Forelimb muscle (tissue), 1 donor: ENCODE measurements around the gene TLN1. TPM values are rescaled to one million over a fixed set of nuclear protein-coding genes. Genes with fewer than 3 reads are reported as not detected.

ENCODE experiments used
- DNase-seq: peaks from one replicate; pipeline ENCODE4 v3.0.0-alpha.2; 2013; ENCODE audit warnings: low read depth
- polyA plus RNA-seq: library from polyadenylated mRNA; unstranded; fragments of 120-200 nt; gene quantifications from one replicate; pipeline ENCODE4 v1.2.1, GENCODE V29; 2013; ENCODE audit not compliant: insufficient read length

Gene TLN1
- polyA plus RNA-seq, 1 donor: 87.7 TPM

DNA sequence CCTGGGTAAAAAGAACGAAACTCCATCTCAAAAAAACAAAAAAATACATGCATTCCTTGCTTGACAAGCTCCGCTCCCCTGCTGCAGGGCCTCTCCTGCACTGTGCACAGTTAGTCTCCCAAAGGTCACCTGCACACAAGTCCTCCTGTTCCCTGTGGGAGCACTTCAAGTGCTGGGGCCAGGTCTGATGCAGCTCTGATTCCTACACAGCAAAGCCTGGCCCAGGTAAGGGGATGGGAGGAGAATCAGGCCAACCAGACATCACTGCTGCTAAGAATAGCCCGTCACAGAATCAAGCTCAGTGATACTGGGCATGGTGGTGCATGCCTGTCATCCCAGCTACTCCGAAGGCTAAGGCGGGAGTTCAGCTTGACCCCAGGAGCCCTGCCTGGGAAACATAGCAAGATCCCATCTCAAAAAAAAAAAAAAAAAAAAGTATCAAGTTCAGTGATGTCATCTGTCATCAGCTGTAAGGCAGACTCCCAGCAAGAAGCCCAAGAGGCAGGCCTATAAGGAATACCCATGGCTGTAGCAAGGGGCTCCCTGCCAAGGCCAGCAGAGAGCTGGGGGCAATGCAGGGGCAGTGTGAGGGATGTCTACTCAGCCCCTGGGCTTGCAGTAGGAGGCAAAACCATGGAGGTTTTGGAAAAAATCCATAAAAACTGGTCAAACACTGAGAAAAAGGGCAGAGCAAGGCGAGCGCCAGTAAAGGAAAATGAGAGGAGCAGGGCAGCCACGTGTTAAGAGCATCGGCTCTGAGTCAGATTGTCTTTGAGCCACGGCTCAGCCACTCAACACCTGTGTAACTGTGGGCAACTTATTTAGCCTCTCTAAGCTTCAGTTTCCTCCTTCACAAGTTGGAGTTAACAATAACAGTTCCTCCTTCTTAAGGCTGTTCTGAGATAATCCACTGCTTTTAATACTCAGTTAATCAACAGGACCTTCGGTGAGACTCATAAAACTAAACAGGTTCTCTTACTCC lies 45.5 kb downstream of the TLN1 start:
- no peak for DNase-seq

DNA sequence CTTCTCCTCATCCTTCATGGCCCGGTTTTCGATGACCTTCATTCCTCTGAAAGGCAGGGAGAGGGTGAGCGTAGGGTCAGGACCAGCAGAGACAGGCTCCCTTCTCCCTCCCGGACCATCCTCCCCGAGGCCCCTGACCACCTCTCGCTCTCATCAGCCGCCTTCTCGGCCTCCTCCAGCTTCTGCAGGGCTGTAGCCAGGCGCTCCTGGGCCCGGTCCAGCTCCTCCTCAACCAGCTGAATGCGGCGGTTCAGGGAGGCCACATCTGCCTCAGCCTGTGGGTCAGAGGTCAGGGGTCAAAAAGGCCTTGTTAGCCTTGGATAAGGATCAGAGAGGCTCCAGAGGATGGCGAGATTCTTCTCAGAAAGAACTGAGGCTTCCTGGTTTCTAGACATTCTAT lies 46.5 kb downstream of the TLN1 start:
- DNase-seq: no peak

DNA sequence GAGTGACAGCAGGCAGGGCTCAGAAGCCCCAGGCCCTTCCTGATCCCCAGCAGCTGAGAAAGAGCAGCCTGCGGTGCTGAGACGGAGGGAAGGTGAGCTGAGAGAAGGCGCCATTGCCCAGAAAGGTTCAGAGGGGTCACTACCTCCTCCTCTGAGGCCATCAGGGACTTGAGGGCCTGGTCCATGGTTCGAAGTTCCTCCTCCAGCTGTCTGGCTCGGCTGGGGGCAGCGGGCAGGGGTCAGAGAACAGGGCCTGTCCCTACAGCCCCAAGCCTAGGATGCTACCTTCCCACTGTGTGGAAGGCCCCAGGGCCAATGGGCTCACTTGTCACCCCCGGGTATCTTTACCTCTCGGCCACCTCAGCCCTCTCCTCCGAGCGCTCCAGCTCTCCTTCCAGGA lies 47.1 kb downstream of the TLN1 start:
- DNase-seq: no peak

DNA sequence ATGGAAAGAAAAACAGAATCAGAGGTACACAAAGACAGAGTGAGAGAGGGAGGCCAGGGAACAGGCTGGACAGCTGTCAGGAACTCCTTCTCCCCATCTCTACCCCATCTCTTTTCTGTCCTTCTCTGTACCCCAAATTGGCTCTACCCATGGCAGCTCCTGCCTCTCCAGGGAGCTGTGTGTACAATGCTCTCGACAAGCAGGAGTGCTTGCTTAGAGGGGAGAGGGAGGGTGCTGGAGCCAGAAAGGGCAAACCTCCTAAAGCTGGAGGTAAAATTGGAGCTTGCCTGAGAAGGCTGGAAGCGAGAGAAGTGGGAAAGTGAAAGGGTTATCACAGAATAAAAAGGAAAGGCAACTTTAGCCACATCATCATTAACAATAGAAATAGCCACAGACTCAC lies 48.7 kb downstream of the TLN1 start:
- DNase-seq: no peak

DNA sequence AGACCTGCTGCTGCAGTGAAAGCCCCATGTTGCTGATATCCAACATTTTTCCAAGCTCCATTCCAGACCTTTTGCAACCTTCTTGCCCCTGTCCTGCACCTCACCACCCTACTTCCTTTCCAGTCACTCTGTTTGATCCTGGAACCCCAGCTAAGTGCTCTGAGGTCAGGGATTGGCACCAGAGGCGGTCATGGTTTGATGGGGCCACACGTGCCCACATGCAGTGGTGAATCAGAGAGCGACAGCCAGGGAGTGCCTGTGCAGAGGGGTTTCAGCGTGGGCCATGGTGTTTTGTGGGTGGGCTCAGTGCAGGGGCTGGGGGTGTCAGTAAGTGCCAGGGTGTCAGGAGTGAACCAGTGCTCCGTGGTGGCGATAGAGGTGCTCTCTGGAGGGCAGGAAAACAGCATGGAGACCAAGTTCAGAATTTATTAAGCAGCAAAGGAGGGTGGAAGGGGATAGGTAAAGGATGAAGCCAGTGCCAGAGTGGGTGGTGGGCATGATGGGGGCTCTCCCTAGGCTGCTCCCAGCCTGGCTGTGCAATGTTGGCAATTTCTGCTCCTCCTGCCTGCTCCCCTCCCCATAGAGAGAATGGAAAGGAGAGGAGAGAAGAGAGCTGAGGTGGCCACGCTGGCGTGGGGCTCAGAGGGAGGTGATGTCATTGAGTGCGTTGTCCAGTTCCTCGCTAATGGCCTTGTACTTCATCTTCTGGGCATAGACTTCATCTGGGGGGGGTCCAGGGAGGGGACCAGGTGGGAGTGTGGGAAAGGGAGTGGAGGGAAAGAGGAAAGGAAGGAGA lies 49.3 kb downstream of the TLN1 start:
- no peak for DNase-seq

DNA sequence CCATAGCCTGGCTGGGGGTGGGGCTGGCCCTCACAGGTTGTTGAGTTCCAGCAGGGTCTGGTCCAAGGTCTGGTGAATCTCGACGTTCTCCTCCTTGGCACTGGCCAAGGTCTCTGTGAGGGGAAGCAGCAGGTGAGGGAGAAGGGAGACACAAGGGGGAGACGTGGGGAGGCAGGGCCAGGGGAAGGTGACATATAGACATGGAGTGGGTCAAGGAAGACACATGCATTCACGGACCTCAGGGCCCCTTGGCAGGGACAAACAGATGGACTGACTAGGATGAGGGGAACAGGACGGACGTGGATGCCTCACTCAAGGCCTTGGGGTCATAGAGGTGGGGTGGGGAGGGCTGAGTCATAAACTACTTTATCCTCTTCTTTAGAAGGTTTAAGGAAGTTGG lies 49.9 kb downstream of the TLN1 start:
- DNase-seq: no peak

DNA sequence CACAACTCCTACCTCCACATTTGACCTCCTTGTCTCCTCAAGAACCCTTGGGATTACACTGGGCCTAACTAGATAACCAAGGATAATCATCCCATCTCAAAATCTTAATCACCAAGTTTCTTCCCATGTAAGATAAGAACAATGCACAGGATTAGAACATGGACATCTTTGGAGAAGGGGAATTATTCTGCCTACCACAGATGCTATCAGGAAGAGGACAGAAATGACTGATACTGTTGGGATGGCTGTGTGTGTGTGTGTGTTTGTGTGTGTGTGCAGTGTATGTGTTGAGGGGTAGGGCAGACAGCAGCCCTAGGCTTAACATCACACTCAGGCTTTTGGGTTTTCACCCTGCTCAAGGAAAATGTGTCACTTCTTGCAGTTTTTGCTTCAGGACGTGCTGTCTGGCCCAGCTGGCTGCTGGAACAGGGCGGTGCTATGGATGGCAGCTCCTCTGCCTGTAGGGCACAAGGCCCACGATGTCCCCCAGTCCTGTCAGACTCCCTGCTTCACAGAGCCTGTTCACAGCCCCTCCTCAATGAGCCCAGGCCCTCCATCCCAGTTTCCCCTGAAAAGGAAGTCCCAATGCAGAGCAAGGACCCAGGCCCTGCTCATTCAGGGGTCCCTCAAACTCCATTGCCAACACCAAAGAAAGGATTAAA lies 50.5 kb downstream of the TLN1 start:
- DNase-seq: no peak

DNA sequence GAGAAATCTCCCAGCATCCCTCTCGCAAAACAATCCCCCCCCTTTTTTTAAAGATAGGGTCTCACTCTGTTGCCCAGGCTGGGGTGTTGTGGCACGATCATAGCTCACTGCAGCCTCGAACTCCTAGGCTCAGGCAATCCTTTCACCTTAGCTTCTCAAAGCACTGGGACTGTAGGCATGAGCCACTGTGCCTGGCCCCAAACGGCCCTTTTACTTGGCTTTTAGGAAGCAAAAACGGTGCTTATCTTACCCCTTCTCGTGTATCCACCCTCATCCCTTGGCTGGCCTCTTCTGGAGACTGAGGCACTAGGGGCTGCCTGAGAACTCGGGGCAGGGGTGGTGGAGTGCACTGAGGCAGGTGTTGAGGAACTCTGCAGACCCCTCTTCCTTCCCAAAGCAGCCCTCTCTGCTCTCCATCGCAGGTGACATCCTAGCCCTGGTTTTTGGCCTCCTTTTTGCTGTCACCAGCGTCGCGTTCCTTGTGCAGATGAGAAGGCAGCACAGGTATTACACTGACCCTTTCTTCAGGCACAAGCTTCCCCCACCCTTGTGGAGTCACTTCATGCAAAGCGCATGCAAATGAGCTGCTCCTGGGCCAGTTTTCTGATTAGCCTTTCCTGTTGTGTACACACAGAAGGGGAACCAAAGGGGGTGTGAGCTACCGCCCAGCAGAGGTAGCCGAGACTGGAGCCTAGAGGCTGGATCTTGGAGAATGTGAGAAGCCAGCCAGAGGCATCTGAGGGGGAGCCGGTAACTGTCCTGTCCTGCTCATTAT lies 51.5 kb downstream of the TLN1 start:
- no peak for DNase-seq

DNA sequence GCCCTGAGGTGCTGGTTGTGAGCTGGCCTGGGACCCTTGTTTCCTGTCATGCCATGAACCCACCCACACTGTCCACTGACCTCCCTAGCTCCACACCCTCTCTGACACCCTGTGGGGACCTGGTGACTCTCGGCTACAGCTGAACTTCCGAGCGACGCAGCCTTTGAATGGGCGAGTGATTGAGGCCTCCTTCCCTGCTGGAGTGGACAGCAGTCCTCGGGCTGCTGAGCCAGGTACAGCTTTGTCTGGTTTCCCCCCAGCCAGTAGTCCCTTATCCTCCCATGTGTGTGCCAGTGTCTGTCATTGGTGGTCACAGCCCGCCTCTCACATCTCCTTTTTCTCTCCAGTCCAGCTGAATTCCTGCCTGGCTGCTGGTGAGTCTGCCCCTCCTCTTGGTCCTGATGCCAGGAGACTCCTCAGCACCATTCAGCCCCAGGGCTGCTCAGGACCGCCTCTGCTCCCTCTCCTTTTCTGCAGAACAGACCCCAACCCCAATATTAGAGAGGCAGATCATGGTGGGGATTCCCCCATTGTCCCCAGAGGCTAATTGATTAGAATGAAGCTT lies 52.1 kb downstream of the TLN1 start:
- no peak for DNase-seq

DNA sequence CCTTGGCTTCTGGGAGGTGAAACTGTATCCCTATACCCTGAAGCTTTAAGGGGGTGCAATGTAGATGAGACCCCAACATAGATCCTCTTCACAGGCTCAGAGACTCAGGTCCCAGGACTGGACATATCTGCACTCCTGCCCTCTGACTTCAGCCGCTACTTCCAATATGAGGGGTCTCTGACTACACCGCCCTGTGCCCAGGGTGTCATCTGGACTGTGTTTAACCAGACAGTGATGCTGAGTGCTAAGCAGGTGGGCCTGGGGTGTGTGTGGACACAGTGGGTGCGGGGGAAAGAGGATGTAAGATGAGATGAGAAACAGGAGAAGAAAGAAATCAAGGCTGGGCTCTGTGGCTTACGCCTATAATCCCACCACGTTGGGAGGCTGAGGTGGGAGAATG lies 52.9 kb downstream of the TLN1 start:
- no peak for DNase-seq

DNA sequence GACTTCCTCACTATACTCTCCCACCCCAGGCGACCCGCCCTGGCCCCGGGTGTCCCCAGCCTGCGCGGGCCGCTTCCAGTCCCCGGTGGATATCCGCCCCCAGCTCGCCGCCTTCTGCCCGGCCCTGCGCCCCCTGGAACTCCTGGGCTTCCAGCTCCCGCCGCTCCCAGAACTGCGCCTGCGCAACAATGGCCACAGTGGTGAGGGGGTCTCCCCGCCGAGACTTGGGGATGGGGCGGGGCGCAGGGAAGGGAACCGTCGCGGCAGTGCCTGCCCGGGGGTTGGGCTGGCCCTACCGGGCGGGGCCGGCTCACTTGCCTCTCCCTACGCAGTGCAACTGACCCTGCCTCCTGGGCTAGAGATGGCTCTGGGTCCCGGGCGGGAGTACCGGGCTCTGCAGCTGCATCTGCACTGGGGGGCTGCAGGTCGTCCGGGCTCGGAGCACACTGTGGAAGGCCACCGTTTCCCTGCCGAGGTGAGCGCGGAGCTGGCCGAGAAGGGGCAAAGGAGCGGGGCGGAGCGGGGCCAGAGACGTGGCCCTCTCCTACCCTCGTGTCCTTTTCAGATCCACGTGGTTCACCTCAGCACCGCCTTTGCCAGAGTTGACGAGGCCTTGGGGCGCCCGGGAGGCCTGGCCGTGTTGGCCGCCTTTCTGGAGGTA lies 56.1 kb downstream of the TLN1 start:
- no peak for DNase-seq

DNA sequence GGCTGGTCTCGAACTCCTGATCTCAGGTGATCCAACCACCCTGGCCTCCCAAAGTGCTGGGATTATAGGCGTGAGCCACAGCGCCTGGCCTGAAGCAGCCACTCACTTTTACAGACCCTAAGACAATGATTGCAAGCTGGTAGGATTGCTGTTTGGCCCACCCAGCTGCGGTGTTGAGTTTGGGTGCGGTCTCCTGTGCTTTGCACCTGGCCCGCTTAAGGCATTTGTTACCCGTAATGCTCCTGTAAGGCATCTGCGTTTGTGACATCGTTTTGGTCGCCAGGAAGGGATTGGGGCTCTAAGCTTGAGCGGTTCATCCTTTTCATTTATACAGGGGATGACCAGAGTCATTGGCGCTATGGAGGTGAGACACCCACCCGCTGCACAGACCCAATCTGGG lies 56.8 kb downstream of the TLN1 start:
- no peak for DNase-seq

DNA sequence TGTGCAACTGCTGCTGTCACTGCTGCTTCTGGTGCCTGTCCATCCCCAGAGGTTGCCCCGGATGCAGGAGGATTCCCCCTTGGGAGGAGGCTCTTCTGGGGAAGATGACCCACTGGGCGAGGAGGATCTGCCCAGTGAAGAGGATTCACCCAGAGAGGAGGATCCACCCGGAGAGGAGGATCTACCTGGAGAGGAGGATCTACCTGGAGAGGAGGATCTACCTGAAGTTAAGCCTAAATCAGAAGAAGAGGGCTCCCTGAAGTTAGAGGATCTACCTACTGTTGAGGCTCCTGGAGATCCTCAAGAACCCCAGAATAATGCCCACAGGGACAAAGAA lies 58.0 kb downstream of the TLN1 start:
- DNase-seq: no peak

DNA sequence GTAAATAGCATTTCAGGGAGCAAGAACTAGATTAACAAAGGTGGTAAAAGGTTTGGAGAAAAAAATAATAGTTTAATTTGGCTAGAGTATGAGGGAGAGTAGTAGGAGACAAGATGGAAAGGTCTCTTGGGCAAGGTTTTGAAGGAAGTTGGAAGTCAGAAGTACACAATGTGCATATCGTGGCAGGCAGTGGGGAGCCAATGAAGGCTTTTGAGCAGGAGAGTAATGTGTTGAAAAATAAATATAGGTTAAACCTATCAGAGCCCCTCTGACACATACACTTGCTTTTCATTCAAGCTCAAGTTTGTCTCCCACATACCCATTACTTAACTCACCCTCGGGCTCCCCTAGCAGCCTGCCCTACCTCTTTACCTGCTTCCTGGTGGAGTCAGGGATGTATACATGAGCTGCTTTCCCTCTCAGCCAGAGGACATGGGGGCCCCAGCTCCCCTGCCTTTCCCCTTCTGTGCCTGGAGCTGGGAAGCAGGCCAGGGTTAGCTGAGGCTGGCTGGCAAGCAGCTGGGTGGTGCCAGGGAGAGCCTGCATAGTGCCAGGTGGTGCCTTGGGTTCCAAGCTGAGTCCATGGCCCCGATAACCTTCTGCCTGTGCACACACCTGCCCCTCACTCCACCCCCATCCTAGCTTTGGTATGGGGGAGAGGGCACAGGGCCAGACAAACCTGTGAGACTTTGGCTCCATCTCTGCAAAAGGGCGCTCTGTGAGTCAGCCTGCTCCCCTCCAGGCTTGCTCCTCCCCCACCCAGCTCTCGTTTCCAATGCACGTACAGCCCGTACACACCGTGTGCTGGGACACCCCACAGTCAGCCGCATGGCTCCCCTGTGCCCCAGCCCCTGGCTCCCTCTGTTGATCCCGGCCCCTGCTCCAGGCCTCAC lies 58.6 kb downstream of the TLN1 start, which contains the start of gene CA9:
TSS of gene CA9 (plus strand) at position 797 of the 893 bp plus-strand sequence. CDS start at position 829, 32 bp downstream.
- no peak for DNase-seq

DNA sequence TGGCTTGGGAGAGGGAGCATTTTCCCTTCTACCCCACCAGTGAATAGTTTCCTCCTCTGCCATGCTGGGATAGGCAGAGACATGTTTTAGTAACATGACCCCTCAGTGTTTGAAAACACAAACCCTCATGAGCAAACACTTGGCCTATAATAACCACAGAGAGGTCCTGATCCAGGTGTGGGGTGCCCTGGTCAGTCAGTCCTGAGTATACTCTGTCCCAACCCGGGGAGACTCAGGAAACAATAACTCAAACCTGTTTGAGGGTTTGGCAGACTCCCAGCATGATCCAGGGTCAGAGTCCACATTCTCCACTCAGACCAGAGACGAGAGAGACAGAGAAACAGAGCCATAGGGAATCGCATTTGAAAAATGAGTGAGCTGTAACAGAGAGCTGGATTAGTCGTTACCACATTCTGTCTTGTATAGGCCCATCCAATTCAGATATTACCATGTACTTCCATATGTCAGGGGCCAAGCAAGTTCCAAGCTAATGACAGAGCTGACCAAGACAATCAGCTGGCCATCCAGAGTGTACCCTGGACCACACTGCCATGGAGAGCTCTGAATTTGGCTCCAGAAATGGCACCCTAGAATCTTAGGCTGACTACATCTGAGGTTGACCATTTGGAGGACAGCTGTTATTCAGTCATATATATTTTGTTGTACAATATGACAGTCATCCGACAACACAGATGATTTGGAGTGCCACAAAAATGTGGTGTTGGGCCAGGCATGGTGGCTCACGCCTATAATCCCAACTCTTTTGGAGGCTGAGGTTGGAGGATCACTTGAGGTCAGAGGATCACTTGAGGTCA lies 62.5 kb downstream of the TLN1 start:
- DNase-seq: no peak

DNA sequence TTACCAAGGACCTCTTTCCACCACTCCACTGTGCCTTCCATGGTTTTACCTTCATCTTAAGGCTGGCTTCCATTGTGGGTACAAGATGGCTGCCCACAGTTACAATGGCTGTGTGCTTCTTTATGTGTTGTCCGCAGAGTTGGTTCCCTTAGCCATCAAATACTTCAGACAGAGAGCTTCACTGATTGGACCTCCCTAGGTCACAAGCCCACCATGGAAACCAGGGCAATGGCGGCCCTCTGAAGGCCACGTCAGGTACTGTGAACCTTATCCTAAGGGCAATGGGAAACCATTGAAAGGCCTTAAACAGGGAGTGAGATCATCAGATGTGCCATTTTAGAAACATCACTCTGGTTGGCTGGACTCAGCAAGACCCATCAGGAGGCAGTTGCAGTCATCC lies 64.1 kb downstream of the TLN1 start:
- DNase-seq: no peak

DNA sequence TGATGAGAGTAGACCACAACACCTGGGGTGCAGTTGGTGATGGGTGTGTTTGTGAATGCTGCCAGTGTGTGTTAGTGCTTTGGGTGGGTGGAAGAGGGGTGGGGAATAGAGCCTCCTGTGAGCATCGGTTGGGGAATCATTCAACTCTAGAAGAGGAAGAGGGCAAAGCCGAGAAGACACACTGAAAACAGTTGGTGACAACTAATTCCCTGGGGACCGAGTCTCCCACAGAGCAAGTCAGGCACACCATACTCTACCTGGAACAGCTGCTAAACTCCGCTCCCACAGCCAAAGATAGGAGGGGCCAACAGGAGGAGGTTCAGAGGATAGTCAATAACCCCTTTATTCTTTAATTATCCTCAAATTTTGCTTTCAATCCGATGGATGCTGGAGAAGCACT lies 65.4 kb downstream of the TLN1 start:
- no peak for DNase-seq

DNA sequence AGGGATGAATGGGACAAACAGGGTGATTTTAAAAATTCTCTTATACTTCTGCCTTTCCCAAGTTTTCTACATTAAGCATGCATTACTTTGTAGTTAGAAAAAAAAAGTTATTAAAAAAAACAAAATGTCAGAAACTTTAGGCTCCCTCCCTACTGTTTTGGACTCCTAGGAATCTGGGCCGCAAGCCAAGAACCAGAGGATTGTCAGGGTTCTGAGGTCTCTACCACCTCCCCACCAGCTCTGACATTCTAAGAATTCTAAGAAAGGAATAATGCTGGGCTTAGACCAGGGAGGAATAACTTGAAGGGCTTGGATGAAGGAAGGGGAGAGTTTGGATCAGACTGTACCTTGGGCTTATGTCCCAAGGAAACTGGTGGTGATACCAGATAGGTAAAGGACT lies 66.0 kb downstream of the TLN1 start:
- DNase-seq: no peak

DNA sequence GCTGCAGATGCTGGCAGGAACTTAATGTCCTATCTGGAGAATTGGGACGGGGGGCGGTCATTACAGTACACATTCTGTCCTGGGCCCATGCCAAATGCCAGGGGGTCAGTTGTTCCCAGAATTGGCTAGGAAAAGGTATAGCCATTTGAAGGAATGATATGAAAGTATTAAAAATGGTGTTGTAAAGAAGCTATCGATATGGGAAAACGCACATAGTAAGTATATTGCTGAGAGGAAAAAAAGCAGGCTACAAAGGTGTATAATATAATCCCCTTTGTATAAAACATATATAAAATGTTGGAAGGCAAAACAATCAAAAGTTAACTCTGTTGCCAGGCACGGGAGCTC lies 66.5 kb downstream of the TLN1 start:
- no peak for DNase-seq
